Stimulated activated CD8-positive, alpha-beta memory T cell treated with anti-CD3 and anti-CD28 coated beads, Interleukin-15, amount 100 ng/mL, for 24 hours (primary cell): ENCODE measurements around the gene CNTN2.

Experiments used
- DNase-seq: peaks from one replicate; pipeline ENCODE4 v3.0.0-alpha.2; 2020; ENCODE audit warnings: low read depth

The CNTN2 gene

DNA sequence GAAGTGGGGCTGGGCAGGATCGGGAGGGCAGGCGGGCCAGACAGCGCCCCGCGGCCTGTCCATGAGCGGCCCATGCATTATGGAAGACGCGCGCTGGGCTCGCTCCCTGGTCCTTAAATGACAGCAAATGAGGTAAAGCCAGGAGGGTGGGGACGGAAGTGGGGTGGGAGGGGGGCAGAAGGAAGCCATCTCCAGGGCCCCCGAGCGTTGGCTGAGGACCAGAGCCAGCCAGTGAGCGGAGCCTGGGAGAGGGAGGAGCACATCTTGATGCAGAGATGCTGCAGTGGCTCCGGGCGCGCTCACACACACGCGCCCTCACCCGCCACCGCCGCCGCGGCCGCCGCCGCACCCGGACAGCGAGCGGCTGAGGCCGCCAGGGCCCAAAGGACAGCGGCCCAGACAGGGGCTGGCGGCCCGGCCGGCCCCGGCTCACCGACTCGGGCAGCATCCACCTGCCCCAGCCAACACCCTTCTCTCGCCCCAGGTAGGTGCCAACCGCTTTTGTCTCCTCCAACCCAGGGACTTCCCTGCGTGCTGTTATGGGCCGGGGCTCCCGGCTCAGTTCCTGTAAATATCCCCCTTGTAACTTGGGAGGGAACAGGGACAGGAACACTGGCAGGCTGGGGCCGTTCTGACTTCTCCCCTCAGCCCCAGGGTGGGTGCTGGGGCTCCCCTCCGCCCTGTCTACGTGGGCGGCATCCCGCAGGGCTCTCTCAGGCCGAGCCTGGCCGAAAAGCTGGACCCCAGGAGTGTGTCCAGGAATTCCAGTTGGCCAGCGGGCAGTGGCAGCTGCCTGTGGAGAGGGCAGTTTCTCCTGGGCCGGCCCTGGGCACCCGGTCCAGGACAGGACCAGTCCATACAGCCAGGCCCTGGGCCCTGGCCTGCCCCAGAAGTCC is at the start of gene CNTN2:
TSS of gene CNTN2 (plus strand) at position 302 of the 896 bp plus-strand sequence. CDS start 9,974 bp downstream, outside the sequence.
- no peak for DNase-seq

- DNase-seq, result no peak
Observed at GRCh38 chr1:204994086-204994862, 48.7 kb upstream of the CNTN2 start.

DNA sequence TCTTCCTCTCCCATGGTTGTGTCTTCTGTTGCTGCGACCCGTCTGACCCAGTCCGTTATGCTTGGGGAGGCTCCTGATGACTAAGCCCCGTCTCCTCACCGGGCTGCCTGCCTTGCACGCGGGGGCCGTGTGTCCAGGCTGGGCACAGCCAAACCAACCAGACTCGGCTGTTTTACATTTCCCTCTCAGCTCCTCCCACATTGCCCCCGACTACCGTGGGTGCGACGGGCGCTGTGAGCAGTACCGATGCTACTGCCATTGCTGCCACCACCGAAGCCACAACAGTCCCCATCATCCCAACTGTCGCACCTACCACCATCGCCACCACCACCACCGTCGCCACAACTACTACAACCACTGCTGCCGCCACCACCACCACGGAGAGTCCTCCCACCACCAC is 46.0 kb upstream of the CNTN2 start:
- DNase-seq, result no peak

- DNase-seq, result no peak
Observed at GRCh38 chr1:204997591-204998355, 45.2 kb upstream of the CNTN2 start.

GRCh38 chr1:205001162-205001561 is 41.9 kb upstream of the CNTN2 start:
- no peak for DNase-seq

- DNase-seq, result no peak
Observed at GRCh38 chr1:205002705-205003104, 40.3 kb upstream of the CNTN2 start.

DNA sequence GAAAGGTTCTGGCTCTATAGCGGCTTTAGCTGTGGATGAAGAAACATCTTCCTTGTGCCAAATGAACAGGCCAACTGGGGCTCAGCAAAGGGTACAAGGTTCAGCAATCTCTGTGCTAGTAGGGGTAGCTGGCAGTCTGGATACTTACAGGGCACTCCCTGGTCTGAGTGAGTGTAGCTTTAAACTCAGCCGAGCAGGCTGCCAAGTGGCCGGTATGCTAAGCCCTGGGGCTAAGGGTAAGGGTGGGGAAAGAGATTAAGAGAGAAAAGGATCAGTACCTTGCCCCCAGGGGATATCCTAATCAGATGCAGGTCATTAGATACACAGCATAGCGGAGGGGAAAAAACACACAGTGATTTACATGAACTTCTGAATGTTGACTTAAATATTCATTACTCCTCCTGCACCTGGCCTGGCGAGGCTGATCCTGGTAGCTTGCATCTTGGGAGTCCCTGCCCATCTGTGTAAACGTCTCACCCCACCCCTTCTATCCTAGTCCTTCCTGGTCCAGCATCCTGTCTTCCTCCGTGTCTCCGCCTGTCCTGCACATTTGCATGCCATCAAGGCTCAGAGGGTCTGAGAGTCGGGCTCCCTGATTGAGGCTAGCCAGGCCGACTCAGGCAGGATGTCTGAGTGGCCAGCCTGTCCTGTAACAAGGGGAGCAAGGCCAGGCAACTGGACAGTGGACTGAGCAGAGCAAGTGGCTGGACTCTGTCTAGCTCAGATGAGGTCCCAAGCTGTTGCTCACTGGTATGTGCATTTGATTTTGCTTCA is 39.5 kb upstream of the CNTN2 start:
- DNase-seq, result no peak

GRCh38 chr1:205004351-205004750 is 38.7 kb upstream of the CNTN2 start:
- DNase-seq, result no peak

- DNase-seq, result no peak
Observed at GRCh38 chr1:205008896-205009295, 34.1 kb upstream of the CNTN2 start.

- no peak for DNase-seq
Observed at GRCh38 chr1:205009670-205010069, 33.3 kb upstream of the CNTN2 start.

GRCh38 chr1:205012391-205013140 is 30.4 kb upstream of the CNTN2 start:
- DNase-seq, result no peak

DNA sequence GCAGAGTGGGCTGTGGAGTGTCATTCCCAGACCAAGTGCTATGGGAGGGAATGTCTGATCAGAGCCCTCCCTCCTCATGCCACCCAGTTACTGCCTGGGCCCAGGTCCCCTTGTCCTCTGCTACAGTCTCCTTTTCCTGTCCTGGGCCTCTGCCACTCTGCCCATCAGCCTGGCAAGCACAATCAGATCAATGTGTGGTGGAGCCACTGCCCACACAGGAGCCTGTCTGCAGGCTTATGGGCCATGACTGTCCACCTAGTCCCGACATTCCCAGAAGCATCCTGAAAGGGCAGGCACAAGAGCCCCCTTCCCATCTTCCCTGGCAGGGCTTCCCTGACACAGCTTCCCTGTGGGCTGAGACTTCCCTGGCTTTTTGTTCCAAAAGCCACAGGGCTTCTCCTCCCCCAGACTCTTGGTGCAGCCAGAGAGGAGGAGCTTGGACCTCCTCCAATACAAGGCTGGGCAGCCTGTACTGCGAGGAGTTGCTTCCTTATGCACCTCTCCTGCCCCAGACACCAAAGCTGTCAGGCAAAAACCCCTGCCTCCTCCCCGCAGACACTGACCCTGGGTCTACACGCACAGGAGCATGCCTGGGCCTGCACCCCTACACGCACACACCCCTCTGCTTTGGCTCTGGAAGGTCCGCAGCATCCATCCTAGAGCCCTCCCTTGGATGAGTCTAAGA is 29.2 kb upstream of the CNTN2 start:
- no peak for DNase-seq

DNA sequence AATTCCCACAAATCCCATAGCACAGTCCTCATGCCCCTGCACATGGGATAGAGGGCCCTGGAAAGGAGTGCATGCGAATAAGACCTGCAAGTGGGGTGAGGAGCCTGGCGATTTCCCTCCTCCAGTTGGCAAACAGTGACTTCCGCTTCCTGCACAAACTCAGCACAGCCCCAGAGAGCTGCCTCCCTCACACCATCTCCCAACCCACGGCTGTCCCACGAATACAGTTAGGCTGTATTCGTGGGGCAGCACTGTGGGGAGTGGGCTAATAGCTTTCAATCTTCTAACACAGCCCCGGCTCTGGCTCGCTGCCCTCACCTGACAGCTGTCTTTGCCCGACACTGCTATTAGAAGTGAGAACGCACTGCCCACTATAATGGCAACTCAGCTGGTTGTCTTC is 28.2 kb upstream of the CNTN2 start:
- no peak for DNase-seq

DNA sequence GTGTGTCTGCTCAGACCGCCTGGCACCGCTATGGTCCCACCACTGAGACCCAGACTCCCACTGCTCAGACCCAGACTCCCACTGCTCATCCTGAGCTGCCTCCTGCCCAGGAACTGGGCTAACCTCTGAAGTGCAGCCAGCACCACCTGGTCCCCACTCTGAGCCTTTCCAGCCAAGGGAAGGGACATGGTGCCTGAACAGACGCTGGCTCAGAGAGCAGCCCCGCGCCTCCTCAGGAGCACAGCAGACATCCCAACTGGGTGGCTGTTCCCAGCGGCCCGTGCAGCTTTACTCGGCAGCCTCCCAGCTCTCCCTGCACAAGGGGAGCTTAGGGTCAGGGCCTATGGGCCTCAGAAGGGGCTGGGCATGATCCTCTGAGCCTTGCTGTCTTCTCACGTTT is 27.8 kb upstream of the CNTN2 start:
- DNase-seq, result no peak

DNA sequence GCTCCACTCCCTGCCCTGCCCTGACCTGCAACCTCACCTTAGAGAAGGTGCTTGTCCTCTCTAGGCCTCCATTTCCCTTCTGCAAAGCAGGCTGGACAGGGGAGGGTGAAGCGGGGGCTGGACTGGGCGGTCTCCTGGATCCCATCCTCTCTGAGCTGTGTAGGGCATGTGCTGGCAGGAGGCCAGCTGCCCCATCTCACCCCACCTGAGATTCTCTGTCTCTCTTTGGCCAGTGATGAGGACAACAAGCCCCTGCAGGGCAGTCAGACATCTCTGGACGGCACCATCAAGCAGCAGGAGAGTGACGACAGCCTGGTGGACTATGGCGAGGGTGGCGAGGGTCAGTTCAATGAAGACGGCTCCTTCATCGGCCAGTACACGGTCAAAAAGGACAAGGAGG is 26.9 kb upstream of the CNTN2 start:
- DNase-seq, result no peak

- DNase-seq, result no peak
Observed at GRCh38 chr1:205016584-205016983, 26.4 kb upstream of the CNTN2 start.

- DNase-seq, result no peak
Observed at GRCh38 chr1:205017001-205017400, 26.0 kb upstream of the CNTN2 start.

- DNase-seq, result no peak
Observed at GRCh38 chr1:205017766-205018165, 25.2 kb upstream of the CNTN2 start.

DNA sequence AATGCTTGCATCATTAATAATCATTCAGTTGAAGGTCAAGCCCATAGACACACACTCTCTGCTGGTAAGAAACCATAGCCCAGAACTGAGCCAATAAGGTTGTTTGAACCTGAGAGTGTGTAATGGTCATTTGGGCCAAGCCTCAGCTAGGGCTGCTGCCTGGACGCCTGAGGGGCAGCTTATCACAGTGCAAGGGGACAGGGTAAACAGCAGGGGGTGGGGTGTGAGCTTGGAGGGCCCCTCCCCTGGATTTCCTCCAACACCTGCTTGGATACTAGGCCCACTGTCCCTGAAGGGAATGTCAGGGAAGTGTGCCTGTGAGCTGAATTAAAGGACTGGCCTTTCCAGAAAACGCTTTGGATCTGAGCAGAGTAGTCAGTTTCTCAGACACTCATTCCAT is 24.6 kb upstream of the CNTN2 start:
- DNase-seq, result no peak

GRCh38 chr1:205020466-205020865 is 22.5 kb upstream of the CNTN2 start:
- no peak for DNase-seq
